NCI-H2107 (cell line): ENCODE measurements around the gene ATG9A.

Experiments used
- DNase-seq: peaks from one replicate; lab custom pipeline; 2025; lab: John Stamatoyannopoulos, UW

ATG9A gene

GRCh38 chr2:219223831-219224610 is 5.4 kb downstream of the ATG9A start:
- no peak for DNase-seq

- DNase-seq = no peak
These were observed 7.4 kb downstream of the ATG9A start for GRCh38 chr2:219221957-219222518.

GRCh38 chr2:219220652-219221402 is 8.6 kb downstream of the ATG9A start:
- DNase-seq = no peak

GRCh38 chr2:219219784-219220532 is 9.5 kb downstream of the ATG9A start:
- no peak for DNase-seq

GRCh38 chr2:219218732-219219701 is 10.4 kb downstream of the ATG9A start, which contains the start of gene ABCB6:
ABCB6 (minus strand) TSS chr2:219218958; CDS start chr2:219218673, 285 bp downstream.
- peak; percentile 81 for DNase-seq

GRCh38 chr2:219218217-219218731 is 11.2 kb downstream of the ATG9A start:
- DNase-seq = no peak

- no peak for DNase-seq
These were observed 12.9 kb downstream of the ATG9A start for GRCh38 chr2:219216535-219216915.

GRCh38 chr2:219215871-219216534 is 13.4 kb downstream of the ATG9A start:
- DNase-seq = no peak

GRCh38 chr2:219214786-219215185 is 14.7 kb downstream of the ATG9A start:
- DNase-seq = no peak

GRCh38 chr2:219214141-219214540 is 15.3 kb downstream of the ATG9A start:
- no peak for DNase-seq

GRCh38 chr2:219213486-219214071 is 15.9 kb downstream of the ATG9A start:
- no peak for DNase-seq

GRCh38 chr2:219213026-219213415 is 16.4 kb downstream of the ATG9A start:
- no peak for DNase-seq

- no peak for DNase-seq
These were observed 18.5 kb downstream of the ATG9A start for GRCh38 chr2:219210886-219211362.

- no peak for DNase-seq
These were observed 19.1 kb downstream of the ATG9A start for GRCh38 chr2:219210196-219210885.

- no peak for DNase-seq
These were observed 19.9 kb downstream of the ATG9A start for GRCh38 chr2:219209236-219210195.

GRCh38 chr2:219207884-219208740 is 21.3 kb downstream of the ATG9A start:
- DNase-seq = no peak
